CD4-positive, alpha-beta T cell (primary cell): Measurements from ENCODE around the gene PHETA2. TPM values are rescaled to one million over a fixed set of nuclear protein-coding genes. Genes with fewer than 3 reads are reported as not detected.

ENCODE experiments used
- ATAC-seq: fragments of 200-7000 bp; cut with Tn5 transposase; one replicate; pipeline ENCODE4 v1.10.0; 2022; ENCODE audit warnings: mild to moderate bottlenecking; ENCODE audit not compliant: poor library complexity
- CTCF ChIA-PET: fragments of 350-600 bp; sonication (Branson Sonifier 250); formaldehyde crosslinking; loops from one replicate; lab custom pipeline; 2021; ENCODE audit warnings: antibody characterized with exemption, inconsistent platforms; lab: Charles Lee
- POLR2A ChIA-PET: fragments of 350-600 bp; sonication (Branson Sonifier 250); formaldehyde crosslinking; loops from one replicate; lab custom pipeline; 2021; ENCODE audit warnings: antibody characterized with exemption, inconsistent platforms; lab: Charles Lee
- DNase-seq, 14 experiments: peaks; one replicate each; pipeline ENCODE4 v3.0.0-alpha.2; 2013 to 2020; ENCODE audit warnings: mixed read lengths in 2 of 14
- H3K27ac ChIP-seq, 2 donors: one replicate each; pipeline versions ENCODE4 v1.5.1 to v1.7.0; 2013; ENCODE audit warnings: low read length in 2 of 2, low read depth in 1 of 2, mild to moderate bottlenecking in 1 of 2
- H3K27me3 ChIP-seq, 2 experiments: 1 replicate in 1 of 2; 2 replicates in 1 of 2; pipeline versions ENCODE4 v1.6.1 to v1.7.0; 2013; ENCODE audit warnings: low read length in 2 of 2, control low read depth in 1 of 2, mild to moderate bottlenecking in 1 of 2, moderate library complexity in 1 of 2; ENCODE audit not compliant: insufficient read depth in 2 of 2, control insufficient read depth in 1 of 2
- H3K36me3 ChIP-seq: one replicate; pipeline ENCODE4 v1.6.1; 2013; ENCODE audit warnings: low read length, control low read depth; ENCODE audit not compliant: insufficient read depth
- H3K4me1 ChIP-seq: one replicate; pipeline ENCODE4 v1.6.1; 2013; ENCODE audit warnings: low read length, control low read depth; ENCODE audit not compliant: insufficient read depth
- H3K4me3 ChIP-seq: one replicate; pipeline ENCODE4 v1.5.1; 2013; ENCODE audit warnings: mild to moderate bottlenecking, low read length, moderate library complexity
- H3K9me3 ChIP-seq, 2 experiments: 1 replicate in 1 of 2; 2 replicates in 1 of 2; pipeline versions ENCODE4 v1.6.1 to v1.7.0; 2013; ENCODE audit warnings: low read length in 2 of 2, mild to moderate bottlenecking in 2 of 2, control low read depth in 1 of 2, moderate library complexity in 1 of 2; ENCODE audit not compliant: control insufficient read depth in 1 of 2, insufficient read depth in 1 of 2
- H3K27ac Mint-ChIP-seq: one replicate; pipeline ENCODE4 v1.8.0; 2020; ENCODE audit warnings: mixed read lengths
- H3K27me3 Mint-ChIP-seq: one replicate; pipeline ENCODE4 v1.8.0; 2021; ENCODE audit warnings: mixed read lengths
- H3K36me3 Mint-ChIP-seq: one replicate; pipeline ENCODE4 v1.8.0; 2021; ENCODE audit warnings: low read depth, mixed read lengths
- H3K4me1 Mint-ChIP-seq: one replicate; pipeline ENCODE4 v1.8.0; 2021; ENCODE audit warnings: low read depth, mixed read lengths
- H3K4me3 Mint-ChIP-seq: one replicate; pipeline ENCODE4 v1.8.0; 2020; ENCODE audit warnings: mild to moderate bottlenecking, mixed read lengths
- H3K9me3 Mint-ChIP-seq: one replicate; pipeline ENCODE4 v1.8.0; 2020; ENCODE audit warnings: mixed read lengths
- CTCF ChIP-seq: fragments of 200-600 bp; IDR thresholded peaks from one replicate; pipeline ENCODE4 v1.8.0; 2022; ENCODE audit warnings: antibody characterized with exemption, mild to moderate bottlenecking
- intact Hi-C, 2 experiments: fragments of 100-400 bp; cut with DNase I in 1 of 2; cut with micrococcal nuclease in 1 of 2; formaldehyde crosslinking; loops; one replicate each; pipeline versions ENCODE4 v1.15.1 to v1.9.0; 2023 to 2025; cut with DNase I, micrococcal nuclease
- total RNA-seq, 174 experiments: library from RNA in 2 of 174; stranded (reverse) in 2 of 174; gene quantifications; one replicate each; pipeline ENCODE4 v1.2.3 and lab custom pipeline; 2021 to 2026

PHETA2 gene
- total RNA-seq, 2 experiments from 2014 or later, result 0.27 to 0.42 TPM

DNA sequence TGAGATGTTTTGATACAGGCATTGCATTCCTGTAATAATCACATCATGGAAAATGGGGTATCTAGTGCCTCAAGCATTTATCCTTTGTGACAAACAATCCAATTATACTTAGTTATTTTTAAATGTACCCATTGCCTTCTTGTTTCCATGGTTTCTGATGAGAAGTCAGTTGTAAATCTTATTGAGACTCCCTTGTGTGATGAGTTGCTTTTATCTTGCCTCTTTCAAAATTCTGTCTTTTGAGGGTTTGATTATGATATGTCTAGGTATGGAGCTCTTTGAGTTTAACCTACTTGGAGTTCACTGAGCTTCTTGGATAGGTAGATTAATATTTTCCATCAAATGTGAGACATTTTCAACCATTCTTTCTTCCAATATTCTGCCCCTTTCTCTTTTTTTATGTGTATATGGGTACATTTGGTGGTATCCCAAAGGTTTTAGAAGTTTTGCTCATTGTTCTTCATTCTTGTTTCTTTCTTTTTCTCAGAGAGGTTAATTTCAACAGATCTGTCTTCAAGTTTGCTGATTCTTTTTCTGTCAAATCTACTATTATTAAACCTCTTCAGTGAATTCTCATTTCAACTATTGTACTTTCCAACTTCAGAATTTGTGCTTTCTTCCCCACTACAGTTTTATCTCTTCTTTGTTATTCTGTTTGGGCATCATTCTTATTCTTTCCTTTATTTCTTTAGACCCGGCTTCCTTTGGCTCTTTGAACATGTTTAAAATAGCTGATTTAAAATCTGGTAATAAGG is 17.1 kb upstream of the PHETA2 start:
- H3K36me3 ChIP-seq, result peaks cover 30% of the 10 kb centered on the region
- CTCF ChIA-PET, result no interaction called here
- TF ChIP-seq CTCF, result no peak
- H3K9me3 ChIP-seq, result peaks cover 3 to 11% of the 10 kb centered on the region in 2 experiments
- H3K27ac ChIP-seq, result no peak overlapping the region
- H3K27me3 ChIP-seq, result no peaks in the 10 kb centered on the region
- Mint-ChIP-seq H3K36me3 (peaks cover 40% of the 10 kb centered on the region), H3K27me3 (no peaks in the 10 kb centered on the region), H3K4me3 (no peak overlapping the region), H3K9me3 (peaks cover 8% of the 10 kb centered on the region), H3K27ac (no peak overlapping the region), H3K4me1 (no peaks in the 10 kb centered on the region)
- POLR2A ChIA-PET, result interaction anchor here (0.6 to 1.7 kb wide), 2 partner anchors 23 to 93 kb away, joined by 3 to 5 read pairs; partner anchors contain the start of gene SMDT1
- ATAC-seq (no peak), DNase-seq (no peak)
- H3K4me3 ChIP-seq, result no peak overlapping the region
- no peaks in the 10 kb centered on the region for H3K4me1 ChIP-seq
- intact Hi-C loops, result no loop called here

DNA sequence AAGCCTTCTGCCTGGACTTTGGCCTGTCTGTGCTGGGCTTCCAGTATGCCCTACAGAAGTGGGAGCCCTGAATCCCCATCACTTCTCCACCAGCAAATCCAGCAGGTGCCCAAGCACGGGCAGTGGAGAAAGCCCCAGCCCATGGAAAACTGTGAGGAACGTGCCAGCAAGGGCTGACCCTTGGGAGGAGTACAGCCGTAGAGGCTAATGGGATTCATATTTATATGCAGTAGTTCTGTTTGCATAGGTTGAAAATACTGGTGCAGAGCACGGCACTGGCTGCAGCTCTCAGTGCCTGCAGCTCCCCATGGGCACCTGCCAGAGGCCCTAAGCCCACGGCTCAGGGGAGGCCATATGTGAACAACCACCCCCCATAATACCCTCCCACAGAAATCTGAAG is 13.6 kb upstream of the PHETA2 start:
- CTCF ChIA-PET, result no interaction called here
- H3K36me3 Mint-ChIP-seq, result peaks cover 66% of the 10 kb centered on the region

DNA sequence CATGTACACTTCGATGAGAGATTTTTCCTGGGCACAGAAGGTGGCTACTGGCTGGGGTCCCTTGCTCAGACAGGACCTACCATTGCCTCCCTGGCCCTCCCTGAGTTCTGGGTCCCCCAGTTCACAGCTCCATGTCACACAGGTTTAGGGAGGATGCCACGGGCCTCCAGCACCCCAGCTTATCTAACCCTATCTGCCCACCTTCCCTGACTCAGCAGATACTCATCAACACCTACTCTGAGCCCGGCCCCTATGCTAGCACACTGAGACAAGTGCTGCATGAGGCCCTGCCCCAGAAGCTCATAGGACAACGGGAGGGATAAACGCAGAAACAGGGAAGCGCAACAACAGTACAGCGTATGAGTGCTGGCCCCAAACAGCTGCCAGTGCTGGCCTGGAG is 13.0 kb upstream of the PHETA2 start:
- Mint-ChIP-seq H3K4me1 (no peaks in the 10 kb centered on the region), H3K27ac (no peak overlapping the region), H3K27me3 (no peaks in the 10 kb centered on the region), H3K4me3 (no peak overlapping the region), H3K36me3 (peaks cover 70% of the 10 kb centered on the region), H3K9me3 (peaks cover 8% of the 10 kb centered on the region)
- Histone ChIP-seq H3K9me3 (peaks cover 3 to 11% of the 10 kb centered on the region in 2 experiments), H3K27me3 (no peaks in the 10 kb centered on the region), H3K4me3 (no peak overlapping the region), H3K27ac (no peak overlapping the region), H3K4me1 (no peaks in the 10 kb centered on the region), H3K36me3 (peaks cover 46% of the 10 kb centered on the region)
- intact Hi-C loops, result no loop called here
- TF ChIP-seq CTCF, result no peak
- ATAC-seq, result no peak
- no peak for DNase-seq
- ChIA-PET POLR2A (interaction anchor here (1.2 kb wide), 1 partner anchor 19 kb away, joined by 3 read pairs; the partner anchor contains the start of gene SMDT1), CTCF (no interaction called here)

More for the DNA sequence above, 13.6 kb upstream of the PHETA2 start:
- no peak overlapping the region for H3K4me3 ChIP-seq
- peaks cover 43% of the 10 kb centered on the region for H3K36me3 ChIP-seq
- no peak for DNase-seq
- peaks cover 3 to 11% of the 10 kb centered on the region in 2 experiments for H3K9me3 ChIP-seq
- POLR2A ChIA-PET, result no interaction called here
- intact Hi-C loops, result no loop called here
- TF ChIP-seq CTCF, result no peak
- H3K4me1 ChIP-seq, result no peaks in the 10 kb centered on the region
- Mint-ChIP-seq H3K4me1 (no peaks in the 10 kb centered on the region), H3K27ac (no peak overlapping the region), H3K4me3 (no peak overlapping the region), H3K27me3 (no peaks in the 10 kb centered on the region), H3K9me3 (peaks cover 8% of the 10 kb centered on the region)
- ATAC-seq, result no peak
- H3K27ac ChIP-seq, result no peak overlapping the region
- H3K27me3 ChIP-seq, result no peaks in the 10 kb centered on the region
